ENCODE results near the gene HMGXB3.

Gene HMGXB3

GRCh38 chr5:150000990-150001659 is 586 bp downstream of the HMGXB3 start:
- no peaks in the 10 kb centered on the region for H3K9me3 Mint-ChIP-seq
- ATAC-seq, result peak; percentile 16
- peak overlapping the region; percentile 87 for H3K27ac Mint-ChIP-seq
- H3K4me1 Mint-ChIP-seq, result peaks cover 46% of the 10 kb centered on the region
- peak overlapping the region; percentile 88 for H3K4me3 Mint-ChIP-seq
- peaks cover 28% of the 10 kb centered on the region for H3K36me3 Mint-ChIP-seq
- no peaks in the 10 kb centered on the region for H3K27me3 Mint-ChIP-seq

DNA sequence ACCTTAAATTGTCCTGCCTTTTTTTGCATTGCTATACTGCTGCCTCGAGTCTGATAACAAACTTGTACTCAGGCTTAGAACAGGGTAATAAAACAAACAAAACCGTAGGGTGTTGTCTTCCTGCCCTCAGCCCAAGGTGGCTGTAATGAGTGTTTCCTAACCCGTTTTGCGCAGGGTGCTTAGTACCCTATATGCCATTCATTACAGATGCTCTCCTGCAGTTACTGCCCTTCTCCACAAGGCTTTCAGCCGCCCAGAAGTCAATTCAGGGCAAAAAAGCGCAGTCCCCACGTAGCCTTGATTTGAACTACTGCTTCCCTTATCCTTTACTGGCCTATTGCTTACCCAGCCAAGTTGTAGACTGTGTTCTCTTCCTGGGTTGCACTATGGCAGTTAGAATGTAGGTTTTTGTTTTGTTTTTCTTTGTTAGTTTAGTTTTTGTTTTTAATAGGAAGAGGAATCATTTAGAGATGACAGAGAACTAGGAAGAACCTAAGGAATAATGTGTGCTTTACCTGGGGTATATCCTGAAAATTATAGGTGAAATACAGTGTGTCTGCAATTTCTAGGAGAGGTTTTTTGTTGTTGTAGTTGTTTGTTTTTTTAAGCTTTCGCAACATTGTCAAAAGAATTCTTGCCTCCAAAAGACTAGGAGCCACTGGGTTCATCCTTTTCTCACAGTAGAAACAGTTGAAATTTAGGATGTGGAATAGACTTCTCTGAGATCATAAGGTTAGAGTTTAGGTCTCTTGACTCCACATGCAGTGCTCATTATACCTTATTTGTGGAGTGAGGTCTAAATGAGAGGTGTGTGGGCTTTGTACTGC is 1.3 kb downstream of the HMGXB3 start:
- Mint-ChIP-seq H3K27me3 (no peaks in the 10 kb centered on the region), H3K27ac (peak overlapping the region; percentile 87), H3K9me3 (no peaks in the 10 kb centered on the region), H3K4me1 (peaks cover 46% of the 10 kb centered on the region), H3K36me3 (peaks cover 29% of the 10 kb centered on the region), H3K4me3 (peak overlapping the region; percentile 88)
- peak; percentile 70 for ATAC-seq

DNA sequence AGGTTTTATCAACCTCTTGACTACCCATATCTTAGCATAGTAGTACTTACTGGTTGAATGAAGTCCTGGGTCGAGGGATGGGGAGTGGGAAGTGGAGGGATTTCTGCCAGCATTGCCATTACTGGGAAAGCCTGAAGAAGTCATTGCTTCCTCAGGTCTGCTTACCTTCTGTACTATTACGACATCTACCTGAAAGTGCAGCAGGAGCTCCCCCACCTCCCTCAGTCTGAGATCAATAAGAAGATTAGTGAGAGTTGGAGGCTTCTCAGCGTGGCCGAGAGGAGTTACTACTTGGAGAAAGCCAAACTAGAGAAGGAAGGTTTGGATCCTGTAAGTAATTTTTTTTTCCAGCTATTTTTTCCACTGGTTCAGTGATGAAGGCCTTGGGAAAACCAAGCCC is 5.8 kb downstream of the HMGXB3 start:
- H3K9me3 Mint-ChIP-seq, result no peaks in the 10 kb centered on the region
- ATAC-seq, result no peak
- no peak overlapping the region for H3K27ac Mint-ChIP-seq
- H3K36me3 Mint-ChIP-seq, result peaks cover 67% of the 10 kb centered on the region
- H3K27me3 Mint-ChIP-seq, result no peaks in the 10 kb centered on the region
- peaks cover 28% of the 10 kb centered on the region for H3K4me1 Mint-ChIP-seq
- H3K4me3 Mint-ChIP-seq, result no peak overlapping the region

- H3K4me3 Mint-ChIP-seq, result no peak overlapping the region
- peaks cover 71% of the 10 kb centered on the region for H3K36me3 Mint-ChIP-seq
- H3K9me3 Mint-ChIP-seq, result no peaks in the 10 kb centered on the region
- no peaks in the 10 kb centered on the region for H3K27me3 Mint-ChIP-seq
- no peak overlapping the region for H3K27ac Mint-ChIP-seq
- ATAC-seq, result no peak
- peaks cover 21% of the 10 kb centered on the region for H3K4me1 Mint-ChIP-seq
Observed at GRCh38 chr5:150007050-150007449, 6.5 kb downstream of the HMGXB3 start.

DNA sequence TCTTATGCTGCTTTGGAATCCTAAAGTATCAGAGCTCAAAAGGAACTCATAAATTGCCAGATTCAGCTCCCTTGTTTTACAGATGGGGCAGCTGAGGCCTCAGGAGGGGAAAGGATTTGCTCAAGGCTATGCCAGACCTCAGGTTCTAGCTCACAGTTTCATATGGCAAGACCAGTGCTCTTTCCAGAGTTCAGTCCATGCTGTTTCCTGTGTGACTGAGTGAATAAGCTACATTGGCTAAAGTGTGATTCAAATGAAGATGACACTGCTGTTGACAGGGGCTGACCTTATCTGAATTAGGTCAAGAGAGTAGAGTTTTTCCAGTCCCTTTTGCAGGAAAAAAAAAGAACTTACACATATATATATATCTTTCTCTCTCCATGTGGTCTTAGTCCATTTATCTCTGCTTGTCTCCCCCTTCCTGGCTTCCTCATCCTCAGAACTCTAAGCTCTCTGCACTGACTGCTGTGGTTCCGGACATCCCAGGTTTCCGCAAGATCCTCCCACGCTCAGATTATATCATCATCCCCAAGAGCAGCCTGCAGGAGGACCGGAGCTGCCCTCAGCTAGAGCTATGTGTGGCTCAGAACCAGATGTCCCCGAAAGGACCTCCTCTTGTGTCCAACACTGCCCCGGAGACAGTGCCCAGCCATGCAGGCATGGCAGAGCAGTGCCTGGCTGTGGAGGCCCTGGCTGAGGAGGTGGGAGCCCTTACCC is 9.3 kb downstream of the HMGXB3 start:
- Mint-ChIP-seq H3K4me1 (peaks cover 2% of the 10 kb centered on the region), H3K9me3 (no peaks in the 10 kb centered on the region), H3K27me3 (no peaks in the 10 kb centered on the region), H3K27ac (no peak overlapping the region), H3K4me3 (no peak overlapping the region), H3K36me3 (peaks cover 85% of the 10 kb centered on the region)
- ATAC-seq, result no peak

DNA sequence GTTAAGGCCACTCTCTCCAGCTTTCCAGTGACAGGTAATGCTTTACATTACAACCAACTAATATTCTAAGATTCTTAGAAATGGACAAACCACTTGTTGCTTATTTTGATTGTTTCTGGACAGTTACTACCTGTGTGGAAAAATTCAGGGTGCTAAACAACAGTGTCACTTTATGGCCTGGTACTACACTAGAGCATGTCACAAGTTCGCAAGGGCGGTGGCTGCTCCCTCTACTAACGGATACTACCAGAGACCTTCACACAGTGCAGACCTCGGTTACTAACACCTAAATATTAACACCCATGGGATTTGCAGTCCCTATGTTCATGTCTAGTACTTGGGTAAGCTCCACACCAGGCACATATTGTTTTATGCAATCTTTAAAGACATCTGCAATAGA is 13.4 kb downstream of the HMGXB3 start:
- no peaks in the 10 kb centered on the region for H3K9me3 Mint-ChIP-seq
- no peaks in the 10 kb centered on the region for H3K27me3 Mint-ChIP-seq
- peaks cover 96% of the 10 kb centered on the region for H3K36me3 Mint-ChIP-seq
- no peak overlapping the region for H3K4me3 Mint-ChIP-seq
- H3K4me1 Mint-ChIP-seq, result no peaks in the 10 kb centered on the region
- H3K27ac Mint-ChIP-seq, result no peak overlapping the region
- ATAC-seq, result no peak

GRCh38 chr5:150014456-150014855 is 13.9 kb downstream of the HMGXB3 start:
- ATAC-seq, result no peak

GRCh38 chr5:150015415-150015814 is 14.9 kb downstream of the HMGXB3 start:
- no peak overlapping the region for H3K4me3 Mint-ChIP-seq
- H3K36me3 Mint-ChIP-seq, result peaks cover 96% of the 10 kb centered on the region
- peaks cover 4% of the 10 kb centered on the region for H3K4me1 Mint-ChIP-seq
- H3K27me3 Mint-ChIP-seq, result no peaks in the 10 kb centered on the region
- no peak overlapping the region for H3K27ac Mint-ChIP-seq
- ATAC-seq, result no peak
- H3K9me3 Mint-ChIP-seq, result no peaks in the 10 kb centered on the region

More at GRCh38 chr5:150014456-150014855, 13.9 kb downstream of the HMGXB3 start:
- Mint-ChIP-seq H3K27ac (no peak overlapping the region), H3K27me3 (no peaks in the 10 kb centered on the region), H3K36me3 (peaks cover 97% of the 10 kb centered on the region), H3K4me3 (no peak overlapping the region), H3K9me3 (no peaks in the 10 kb centered on the region), H3K4me1 (no peaks in the 10 kb centered on the region)

GRCh38 chr5:150016537-150016936 is 16.0 kb downstream of the HMGXB3 start:
- H3K27me3 Mint-ChIP-seq, result no peaks in the 10 kb centered on the region
- no peaks in the 10 kb centered on the region for H3K9me3 Mint-ChIP-seq
- H3K36me3 Mint-ChIP-seq, result peaks cover 96% of the 10 kb centered on the region
- ATAC-seq, result no peak
- no peak overlapping the region for H3K4me3 Mint-ChIP-seq
- peaks cover 6% of the 10 kb centered on the region for H3K4me1 Mint-ChIP-seq
- no peak overlapping the region for H3K27ac Mint-ChIP-seq

GRCh38 chr5:150017226-150018005 is 16.9 kb downstream of the HMGXB3 start:
- Mint-ChIP-seq H3K27me3 (no peaks in the 10 kb centered on the region), H3K4me3 (no peak overlapping the region)

GRCh38 chr5:150020249-150020648 is 19.7 kb downstream of the HMGXB3 start:
- Mint-ChIP-seq H3K4me3 (no peak overlapping the region), H3K36me3 (peaks cover 90% of the 10 kb centered on the region), H3K9me3 (no peaks in the 10 kb centered on the region), H3K27ac (no peak overlapping the region), H3K4me1 (peaks cover 6% of the 10 kb centered on the region), H3K27me3 (no peaks in the 10 kb centered on the region)
- ATAC-seq, result no peak

More at GRCh38 chr5:150017226-150018005, 16.9 kb downstream of the HMGXB3 start:
- Mint-ChIP-seq H3K9me3 (no peaks in the 10 kb centered on the region), H3K27ac (no peak overlapping the region), H3K36me3 (peaks cover 98% of the 10 kb centered on the region), H3K4me1 (peaks cover 6% of the 10 kb centered on the region)
- no peak for ATAC-seq

- peaks cover 6% of the 10 kb centered on the region for H3K4me1 Mint-ChIP-seq
- ATAC-seq, result no peak
- H3K9me3 Mint-ChIP-seq, result no peaks in the 10 kb centered on the region
- no peak overlapping the region for H3K4me3 Mint-ChIP-seq
- H3K27me3 Mint-ChIP-seq, result no peaks in the 10 kb centered on the region
- H3K36me3 Mint-ChIP-seq, result peaks cover 84% of the 10 kb centered on the region
- H3K27ac Mint-ChIP-seq, result no peak overlapping the region
Observed at GRCh38 chr5:150021491-150022157, 21.1 kb downstream of the HMGXB3 start.

- Mint-ChIP-seq H3K27ac (no peak overlapping the region), H3K27me3 (no peaks in the 10 kb centered on the region), H3K9me3 (no peaks in the 10 kb centered on the region), H3K4me3 (no peak overlapping the region), H3K4me1 (peaks cover 6% of the 10 kb centered on the region), H3K36me3 (peaks cover 79% of the 10 kb centered on the region)
- ATAC-seq, result no peak
Observed at GRCh38 chr5:150022158-150022531, 21.6 kb downstream of the HMGXB3 start.

DNA sequence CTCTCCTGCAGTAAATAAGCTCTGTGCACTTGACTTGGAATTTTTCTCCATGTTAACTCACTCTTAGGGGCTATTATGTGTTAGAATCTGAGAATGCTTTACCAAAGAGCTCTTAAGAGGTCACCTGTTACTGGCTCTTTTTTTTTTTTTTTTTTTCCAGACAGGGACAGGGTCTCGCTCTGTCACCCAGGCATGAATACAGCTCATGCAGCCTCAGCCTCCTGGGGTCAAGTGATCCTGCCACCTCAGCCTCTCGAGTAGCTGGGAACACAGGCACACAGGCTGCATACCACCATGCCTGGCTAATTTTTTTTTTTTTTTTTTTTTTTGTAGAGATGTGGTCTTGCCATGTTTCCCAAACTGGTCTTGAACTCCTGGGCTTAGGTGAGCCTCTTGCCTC is 22.1 kb downstream of the HMGXB3 start:
- Mint-ChIP-seq H3K27ac (no peak overlapping the region), H3K36me3 (peaks cover 78% of the 10 kb centered on the region), H3K27me3 (no peaks in the 10 kb centered on the region), H3K4me3 (no peak overlapping the region), H3K9me3 (no peaks in the 10 kb centered on the region), H3K4me1 (peaks cover 6% of the 10 kb centered on the region)
- ATAC-seq, result no peak

Data from stimulated activated memory B cell treated with anti-CD40 and anti-IgM and Interleukin-4, amounts not matched to agents 10 μg/mL and 1 μg/mL and 100 μg/mL, for 72 hours (primary cell).